NCI-H446 treated with DMSO at 0.1 percent for 48 hours (cell line): Measurements from ENCODE around the gene ARSI.

Experiments
- DNase-seq: peaks from one replicate; lab custom pipeline; 2025; lab: John Stamatoyannopoulos, UW

Gene ARSI

DNA sequence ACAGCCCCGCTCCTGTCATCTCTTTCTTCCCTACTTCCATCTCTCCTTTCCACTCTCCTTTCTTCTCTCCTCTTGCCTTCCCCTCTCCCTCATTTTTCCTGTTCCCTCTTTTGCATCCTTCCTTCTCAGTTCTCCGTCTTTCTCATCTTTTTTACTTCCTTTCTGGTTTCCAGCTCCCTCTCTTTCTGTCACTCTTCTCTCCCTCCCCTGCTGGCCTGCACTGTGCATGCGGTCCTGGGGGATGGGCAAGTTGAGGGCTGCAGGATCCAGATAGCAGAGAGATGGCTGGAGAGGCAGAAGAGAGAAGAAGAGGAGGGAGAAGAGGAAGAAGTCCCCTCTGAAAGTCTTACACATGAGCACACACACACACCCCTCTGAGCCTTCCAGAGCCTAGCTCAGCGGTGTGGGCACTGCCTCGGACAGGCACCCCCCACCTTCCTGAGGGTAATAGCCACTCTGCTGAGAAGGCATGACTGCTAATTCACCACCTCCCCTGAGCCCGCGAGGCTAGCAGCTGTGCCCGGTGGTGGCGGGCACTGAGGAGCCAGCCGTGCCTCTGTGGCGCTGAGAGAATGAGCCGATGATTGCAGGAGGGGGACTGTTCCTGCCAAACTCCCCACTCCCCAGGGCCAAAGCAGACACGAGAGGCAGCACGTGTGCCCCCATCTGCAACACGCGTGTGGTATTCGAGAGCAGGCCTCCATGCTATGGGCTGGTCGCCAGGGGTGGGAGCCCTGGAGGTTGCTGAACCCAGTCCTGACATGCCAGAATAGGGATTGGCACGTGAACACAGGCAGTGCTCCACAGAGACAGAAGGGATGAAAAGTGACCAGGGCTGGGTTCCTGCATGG, 9.4 kb downstream of the ARSI start:
- no peak for DNase-seq

DNA sequence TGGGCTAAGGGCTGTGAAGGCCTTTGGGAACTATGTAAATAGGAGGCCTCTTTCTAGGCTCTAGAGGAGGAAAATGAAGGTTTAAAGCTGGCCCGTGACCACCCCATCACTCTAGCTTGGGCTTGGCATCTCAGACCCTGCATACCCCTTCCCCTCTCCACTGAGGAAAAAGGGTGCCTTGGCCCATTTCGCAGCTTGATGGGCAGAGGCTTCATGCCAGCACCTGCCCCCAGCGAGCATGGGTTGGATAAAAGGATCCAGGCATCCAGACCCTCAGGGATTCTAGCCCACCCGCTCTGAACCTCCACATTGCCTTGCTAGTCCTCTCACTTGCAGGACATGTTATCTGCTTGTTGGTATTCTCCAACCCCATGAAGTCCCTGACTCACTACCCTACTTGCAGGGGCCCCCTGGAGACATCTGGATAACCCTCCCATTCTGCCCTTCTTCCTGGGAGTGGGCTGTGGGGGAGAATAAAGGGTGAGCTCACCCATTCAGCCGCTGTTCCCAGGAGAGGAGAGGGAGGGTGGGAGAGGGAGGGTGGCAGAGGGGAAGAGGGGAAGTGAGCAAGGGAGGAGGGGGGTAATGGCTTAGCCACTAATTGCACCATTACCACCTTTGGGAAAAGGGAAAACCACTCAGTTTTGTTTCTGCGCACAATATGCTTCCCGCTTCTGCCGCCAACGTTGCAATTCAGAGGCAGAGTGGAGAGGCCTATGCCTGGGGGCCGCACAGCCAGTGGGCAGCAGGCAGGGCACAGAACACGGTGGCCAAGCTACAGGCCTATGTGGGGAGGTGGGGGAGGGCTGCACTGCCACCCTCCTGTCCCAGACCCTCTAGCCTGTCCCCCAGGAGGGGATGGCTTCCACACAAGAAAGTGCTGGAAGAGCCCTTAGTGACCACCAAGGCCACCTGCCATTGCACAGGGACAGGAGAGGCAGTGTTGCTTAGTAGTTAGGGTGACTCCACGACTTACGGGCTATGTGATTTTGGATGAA, 11.0 kb downstream of the ARSI start:
- no peak for DNase-seq

DNA sequence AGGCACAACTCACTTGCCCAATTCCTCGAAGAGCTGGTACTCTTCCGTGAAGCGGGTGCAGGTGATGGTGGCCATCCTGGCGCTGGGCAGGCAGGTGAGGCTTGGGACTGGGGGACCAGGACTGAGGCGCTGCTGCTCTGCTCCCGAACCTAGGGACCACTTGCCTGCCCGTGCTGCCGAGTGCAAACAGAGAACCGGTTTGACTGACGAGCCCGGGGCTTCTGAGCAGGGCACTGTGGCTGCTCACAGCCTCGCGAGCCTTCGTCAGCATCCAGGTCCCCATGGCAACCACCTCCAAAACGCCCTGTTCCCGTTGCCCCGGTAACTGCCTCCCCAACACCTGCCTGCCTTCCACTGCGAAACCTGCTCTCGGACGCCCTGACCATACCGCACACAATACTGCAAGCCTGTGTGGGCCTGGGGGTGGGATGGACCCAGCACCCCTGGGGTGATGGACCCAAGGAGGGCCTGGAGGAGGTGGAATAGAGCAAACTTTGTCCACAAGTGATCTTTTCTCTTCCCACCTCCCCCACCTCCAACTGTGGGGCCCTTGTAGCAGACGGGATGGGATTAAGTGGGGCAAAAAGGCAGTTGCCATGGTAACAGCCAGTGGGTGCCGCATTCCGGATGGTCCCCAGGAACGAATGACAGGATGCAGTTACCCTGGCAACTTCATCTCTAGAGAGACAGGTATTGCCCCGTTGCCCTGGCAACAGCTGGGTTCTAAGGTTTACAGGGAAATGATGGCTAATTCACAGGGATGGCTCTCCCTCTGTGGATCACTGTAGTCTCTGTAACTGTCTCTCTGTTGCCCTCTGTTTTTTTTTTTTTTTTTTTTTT, 12.9 kb downstream of the ARSI start, which contains the start of gene CAMK2A:
CAMK2A (minus strand) TSS at position 223 of the 840 bp plus-strand sequence; CDS start at position 75, 148 bp downstream.
- no peak for DNase-seq

DNA sequence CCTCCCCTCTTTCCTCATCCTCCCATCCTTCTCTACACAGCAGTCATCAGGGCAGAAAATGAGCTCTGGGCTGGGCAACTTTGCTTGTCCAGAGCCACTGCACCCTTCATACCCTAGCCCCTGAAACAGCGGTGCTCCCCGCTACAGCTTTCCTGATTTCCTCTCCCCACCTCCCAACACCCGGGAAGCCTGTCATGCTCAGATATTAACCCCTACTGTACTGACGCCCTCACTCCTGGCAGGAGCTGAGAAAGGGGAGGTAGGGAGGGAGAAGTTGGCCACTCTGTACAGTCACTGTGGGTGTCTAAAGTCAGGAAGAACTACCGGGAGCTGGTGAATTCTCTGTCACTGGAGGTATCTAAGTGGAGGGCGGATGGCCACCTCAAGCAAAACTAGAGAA, 13.9 kb downstream of the ARSI start:
- DNase-seq = no peak

DNA sequence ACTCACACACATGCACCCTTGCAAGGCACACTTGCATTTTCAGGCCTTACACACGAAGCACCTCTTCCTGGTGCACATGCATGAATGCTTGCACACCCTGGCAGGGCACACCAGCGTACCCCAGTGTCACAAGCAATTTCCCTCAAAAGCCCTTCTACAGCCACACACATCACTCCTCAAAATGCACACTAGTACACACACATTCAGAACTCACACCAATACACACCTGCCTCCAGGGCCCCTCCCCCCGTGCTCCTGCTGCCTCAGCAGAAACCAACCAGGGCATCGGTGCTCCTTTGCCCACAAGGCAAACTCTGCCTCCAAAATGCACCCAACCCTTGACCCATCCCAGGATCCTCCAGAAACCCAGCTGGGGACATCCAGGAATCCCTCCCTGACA, 14.3 kb downstream of the ARSI start:
- DNase-seq = no peak

DNA sequence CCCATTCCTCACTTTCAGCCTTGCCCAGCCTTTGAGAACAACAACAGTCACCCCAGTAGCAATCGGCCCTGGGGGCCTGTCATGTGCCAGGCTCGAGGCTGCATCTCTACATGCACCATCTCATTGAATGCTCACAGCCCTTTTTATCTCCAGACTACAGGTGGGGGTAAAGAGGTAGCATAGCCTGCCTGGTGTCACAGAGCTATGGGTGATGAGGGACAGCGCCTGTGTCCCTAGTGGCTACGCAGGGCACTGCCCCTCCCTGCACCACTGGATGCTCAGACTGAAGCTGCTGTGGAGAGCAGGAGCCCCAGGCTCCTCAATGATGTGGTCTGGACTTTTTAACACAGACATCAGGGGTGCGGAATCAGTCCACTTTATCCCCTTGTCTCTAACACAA, 15.9 kb downstream of the ARSI start:
- DNase-seq = no peak

DNA sequence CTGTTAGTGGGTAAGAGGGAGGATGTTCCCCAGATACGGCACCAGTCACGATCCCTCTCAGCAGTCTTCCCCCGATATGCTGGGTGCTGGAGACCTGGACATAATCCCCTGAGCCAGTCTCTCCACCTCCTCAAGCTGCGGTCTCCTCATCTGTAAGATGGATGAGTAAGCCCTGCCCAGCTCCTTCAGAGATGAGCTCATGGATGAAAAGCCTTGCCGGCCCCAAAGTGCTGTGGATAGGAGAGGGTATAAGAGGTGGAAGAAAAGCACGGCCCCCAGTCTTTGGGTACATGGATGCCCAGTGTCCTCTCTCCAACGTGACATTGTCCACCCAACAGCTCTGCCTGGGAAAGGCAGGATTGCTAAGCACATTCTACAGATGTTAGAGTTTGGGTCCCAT, 17.6 kb downstream of the ARSI start:
- no peak for DNase-seq

DNA sequence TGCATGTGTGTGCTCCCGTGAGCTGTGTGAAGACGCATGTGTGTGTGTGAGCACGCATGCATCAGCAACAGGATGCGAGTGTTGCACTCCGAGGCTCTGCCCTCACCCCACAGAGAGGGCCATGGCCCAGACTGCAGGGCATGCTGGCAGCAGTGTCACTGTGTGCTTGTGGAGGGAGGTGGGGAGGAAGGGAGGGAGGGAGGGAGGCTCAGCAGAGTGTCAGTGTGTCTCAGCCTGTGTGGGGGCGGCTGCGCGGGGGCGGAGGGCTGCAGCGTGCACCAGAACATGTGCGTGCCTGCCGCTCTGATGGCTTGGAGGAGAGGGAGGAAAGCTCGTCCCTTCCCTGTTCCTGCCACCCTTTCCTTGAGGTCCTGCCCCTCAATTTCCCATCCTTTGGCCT, 18.4 kb downstream of the ARSI start:
- no peak for DNase-seq

DNA sequence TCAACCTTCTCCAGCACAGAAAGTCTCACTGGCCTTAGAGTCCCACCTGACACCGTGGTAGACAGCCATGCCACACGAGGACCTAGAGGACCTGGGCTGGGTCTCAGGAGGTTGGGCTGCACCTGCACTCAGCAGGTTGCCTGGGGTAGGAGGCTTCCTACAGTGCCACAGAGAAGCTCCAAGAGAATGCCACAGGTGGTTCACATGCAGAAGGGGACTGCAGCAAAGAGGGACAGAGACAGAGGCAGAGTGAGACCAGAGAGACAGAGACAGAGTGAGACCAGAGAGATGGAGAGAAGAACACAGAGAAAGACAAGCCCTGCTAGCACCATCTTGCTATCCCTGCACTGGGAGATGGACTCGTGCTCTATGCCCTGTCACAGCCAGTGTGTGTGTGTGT, 18.8 kb downstream of the ARSI start:
- no peak for DNase-seq

DNA sequence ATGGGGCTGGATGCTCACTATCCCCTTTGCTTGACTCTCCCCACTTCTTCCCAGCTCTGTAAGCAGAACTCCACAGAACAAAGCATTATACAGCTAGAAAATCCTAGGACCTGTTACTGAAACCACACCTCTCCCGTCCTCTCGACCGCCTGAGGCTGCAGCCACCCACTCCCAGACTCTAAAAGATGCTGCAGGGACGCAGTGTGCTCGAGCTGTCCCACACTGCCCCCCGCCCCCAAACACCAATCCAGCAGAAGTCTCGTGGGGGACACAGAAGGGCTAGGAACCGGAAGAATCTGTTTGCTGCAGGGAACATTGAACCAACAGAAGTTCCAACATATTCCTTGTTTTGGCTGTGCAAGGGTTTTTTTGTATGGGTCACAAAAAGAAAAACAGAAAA, 20.7 kb downstream of the ARSI start:
- no peak for DNase-seq

DNA sequence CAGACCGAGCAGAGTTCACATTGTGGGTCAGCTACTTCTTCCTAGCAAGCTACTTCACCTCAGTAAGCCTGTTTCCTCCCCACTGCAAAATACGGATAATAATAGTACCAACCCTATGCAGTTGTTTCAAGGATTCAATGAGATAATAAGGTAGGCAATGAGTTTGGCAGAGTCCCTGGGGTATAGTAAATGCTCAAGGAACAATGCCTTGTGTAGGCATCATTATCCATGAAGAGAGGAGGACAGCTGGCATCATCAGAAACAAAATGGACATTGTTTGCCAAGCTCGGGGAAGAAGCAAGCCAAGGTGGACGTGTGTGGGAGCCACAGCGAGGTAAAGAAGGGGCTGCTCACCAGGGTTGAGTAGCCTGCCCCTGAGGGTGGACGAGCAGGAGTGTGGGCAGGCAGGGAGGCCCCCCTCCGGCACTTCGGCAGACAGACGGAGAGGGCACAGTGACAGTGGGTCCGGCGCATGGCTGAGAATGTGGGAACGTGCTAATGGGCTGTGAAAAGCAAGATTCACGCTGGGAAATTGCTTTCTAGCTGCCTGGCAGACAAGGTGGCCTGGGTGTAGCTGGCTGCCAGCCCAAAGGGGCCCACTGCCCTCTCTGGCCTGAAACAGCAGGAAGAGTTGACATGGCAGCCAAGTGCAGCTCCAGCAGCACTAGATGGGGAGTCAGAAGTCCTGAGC, 23.2 kb downstream of the ARSI start:
- DNase-seq = peak; percentile 6

DNA sequence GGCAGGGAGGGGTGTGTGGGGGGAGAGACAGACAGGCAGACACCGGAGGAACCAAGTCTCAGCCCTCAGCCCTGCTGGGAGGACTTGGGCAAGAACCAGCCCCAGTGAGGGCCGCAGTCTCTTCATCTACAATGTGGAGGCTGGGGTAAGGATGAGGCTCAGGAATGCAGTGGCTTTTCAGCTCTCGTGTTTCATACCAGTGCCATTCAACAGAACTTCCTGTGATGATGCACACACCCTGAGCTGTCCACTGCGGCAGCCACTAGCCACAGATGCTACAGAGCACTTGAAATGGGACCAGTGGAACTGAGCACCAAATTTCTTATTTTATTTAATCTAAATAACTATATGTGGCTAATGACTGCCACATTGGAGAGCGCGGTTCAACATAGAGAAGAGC, 23.8 kb downstream of the ARSI start:
- DNase-seq = no peak

DNA sequence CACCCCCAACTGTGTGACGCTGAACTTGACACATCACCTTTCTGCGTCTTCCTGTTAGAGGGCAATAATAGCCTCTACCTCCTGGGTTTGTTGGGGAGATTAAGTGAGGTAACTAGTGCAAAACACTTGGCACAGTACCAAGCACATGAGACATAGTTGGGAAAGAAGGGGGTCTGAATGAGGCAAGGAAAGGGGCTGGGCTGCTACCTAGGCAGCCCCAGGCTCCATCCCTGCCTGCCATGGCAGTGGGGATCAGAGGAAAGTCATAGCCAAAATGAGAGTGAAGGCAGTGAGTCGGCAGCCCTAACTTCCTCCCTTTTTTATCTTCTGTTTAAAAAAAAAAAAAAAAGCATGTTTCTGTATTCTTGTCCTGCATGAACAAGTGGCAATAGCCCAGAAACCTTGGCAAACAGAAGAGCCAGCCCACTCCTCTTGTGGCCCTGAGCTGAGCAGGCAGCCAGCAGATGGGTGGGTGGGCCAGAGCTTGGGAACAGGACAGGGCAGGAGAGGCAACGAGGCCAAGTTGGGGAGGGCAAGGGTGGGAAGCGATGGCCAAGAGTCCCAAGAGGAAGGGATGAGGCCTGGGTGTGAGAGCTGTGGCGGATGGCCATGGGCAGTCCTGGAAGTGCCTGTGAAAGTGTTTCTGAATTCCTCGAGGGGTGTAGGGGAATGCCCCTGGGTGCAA, 24.5 kb downstream of the ARSI start:
- no peak for DNase-seq

DNA sequence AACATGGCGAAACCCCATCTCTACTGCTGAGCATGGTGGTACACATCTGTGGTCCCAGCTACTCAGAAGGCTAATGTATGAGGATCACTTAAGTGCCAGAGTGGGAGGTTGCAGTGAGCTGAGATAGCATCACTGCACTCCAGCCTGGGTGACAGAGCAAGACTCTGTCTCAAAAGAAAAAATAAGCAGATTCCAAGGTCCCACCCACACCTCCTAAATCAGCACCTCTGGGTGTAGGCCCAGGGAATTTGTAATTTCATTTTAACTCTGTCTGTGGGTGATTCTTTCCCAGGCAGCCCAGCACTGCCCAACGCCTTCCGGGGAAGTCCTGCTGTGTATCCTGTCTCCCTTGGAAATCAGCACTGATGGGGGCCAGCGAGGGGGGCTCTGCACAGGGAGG, 25.7 kb downstream of the ARSI start:
- no peak for DNase-seq

DNA sequence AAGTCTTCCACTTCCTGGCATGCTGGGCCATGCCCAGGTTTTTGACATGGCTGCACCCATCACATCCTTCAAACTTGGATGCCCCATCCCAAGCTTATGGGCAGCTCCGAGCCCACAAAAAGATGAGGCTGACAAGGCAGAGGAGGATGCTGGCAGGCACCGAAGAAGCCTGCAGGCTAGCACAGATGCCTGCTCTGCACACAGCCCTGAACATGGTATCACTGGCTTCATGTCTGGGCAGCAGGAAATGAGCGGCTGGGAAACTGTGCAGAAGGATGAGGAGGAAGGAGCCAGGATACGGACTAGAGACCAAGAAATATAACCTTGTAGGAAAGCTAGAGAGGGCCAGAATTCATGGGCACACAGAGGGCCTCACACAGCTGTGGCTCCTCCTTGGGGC, 27.9 kb downstream of the ARSI start:
- no peak for DNase-seq

DNA sequence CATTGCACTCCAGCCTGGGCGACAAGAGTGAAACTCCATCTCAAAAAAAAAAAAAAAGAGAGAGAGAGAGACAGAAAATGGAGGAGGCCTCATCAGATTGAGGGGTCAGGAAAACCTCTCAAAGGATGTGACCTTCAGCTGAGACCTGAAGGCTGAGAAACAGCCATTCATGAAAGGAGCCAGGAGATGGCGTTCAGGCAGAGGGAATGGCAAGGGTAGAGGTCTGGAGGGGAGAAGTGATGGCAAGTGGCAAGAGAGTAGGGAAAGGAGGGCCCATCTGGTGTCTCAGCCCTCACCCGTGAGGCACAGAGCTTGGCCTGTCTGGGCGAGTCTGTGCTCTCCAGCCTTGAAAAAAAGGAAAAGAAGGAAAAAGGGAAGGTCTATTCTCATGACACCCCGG, 30.2 kb downstream of the ARSI start:
- peak; percentile 43 for DNase-seq

DNA sequence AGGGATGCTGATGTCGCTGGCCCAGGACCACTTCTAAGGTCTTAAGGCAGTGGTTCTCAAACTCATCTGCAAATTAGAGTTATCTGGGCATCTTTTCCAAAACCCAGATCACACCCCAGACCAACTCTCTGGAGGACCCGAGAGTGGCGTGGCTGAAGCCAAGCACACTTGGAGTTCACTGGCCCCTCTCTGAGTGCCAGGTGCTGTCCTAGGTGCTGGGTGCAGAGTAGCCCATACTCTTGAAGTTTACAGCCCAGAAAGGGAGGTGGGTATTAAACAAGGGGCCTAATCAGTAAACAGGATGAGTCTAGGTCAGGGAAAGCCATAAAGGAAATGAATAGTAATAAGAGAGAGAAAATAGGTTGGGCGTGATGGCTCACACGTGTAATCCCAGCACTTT, 30.8 kb downstream of the ARSI start:
- DNase-seq = no peak

DNA sequence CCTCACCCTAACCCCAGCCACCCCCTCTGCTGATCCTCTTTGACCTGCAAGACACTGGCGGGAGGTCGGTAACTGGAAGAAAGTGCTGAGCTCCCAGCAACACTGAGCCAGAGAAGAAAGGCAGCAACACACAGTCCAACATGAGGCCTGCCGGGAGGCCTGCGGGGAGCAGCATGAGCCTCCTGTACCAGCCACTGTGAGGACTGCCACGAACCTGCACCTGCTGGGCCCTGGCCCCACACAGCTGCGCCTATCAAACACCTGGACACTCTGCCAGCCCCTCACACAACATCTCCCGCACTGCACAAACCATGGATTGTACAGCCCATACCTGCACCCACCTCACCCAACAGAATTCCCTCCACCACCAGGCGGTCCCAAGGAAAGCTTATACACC, 31.4 kb downstream of the ARSI start:
- no peak for DNase-seq

DNA sequence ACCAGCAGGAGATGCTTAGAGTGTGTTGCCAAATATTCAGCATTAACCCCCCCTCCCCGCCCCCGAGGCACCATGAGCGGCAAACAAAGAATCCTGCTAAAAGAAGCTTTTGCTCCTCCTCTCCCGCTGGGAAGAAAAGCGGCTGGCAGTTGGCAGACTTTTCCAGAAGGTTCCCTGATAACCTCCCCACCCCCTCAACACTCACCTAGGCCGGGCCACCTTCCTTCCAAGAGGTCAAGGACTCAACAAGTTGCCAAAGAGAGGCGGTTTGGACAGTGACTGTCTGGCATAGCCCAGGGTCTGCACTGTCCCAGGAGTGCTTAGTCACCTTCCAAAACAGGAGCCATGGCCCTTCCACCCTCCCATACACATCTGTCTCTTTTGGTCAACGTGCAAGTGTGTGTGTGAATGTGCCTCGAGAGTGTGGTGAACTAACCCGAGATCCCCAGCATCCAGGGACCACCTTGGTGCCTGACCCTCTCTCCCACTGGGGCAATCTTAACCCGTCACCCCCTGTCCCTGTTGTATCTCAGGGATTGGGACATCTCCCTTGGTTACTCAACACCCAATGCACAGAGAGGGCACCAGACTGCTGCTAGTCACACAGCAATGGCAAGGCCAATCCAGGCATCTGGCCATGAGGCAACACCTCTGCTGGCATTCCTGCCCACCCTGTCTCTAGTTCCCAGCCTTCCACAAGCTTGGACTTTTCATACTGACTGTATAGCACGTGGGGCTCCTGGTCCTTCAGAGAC, 32.0 kb downstream of the ARSI start:
- no peak for DNase-seq

DNA sequence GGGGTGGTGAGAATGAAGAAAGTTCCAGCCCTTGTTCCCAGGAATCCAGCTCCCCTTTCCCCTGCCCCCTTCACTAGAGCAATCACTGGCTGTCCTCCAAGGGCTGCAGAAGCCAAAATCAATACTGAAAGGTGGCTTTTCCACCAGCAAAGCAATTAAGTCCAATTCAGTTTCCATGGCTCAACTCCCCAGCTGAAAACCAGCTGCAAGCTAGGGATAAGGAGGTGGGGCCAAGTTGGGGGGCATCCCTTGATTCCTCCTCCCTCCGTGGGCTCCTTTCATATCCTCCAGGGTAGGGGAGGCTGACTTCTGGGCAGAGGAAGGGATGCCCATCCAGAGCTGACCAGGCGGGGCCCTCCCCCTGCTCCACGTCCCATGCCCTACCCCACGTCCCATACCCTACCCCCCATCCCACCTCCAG, 35.8 kb downstream of the ARSI start:
- DNase-seq = peak; percentile 4
